ENCODE results near the gene CCDC78.
"Not testable (repeated sequence)": the region's sequence is repeated elsewhere in the genome, so short reads cannot be mapped to it uniquely, and the experiment has no call there.

Gene CCDC78

GRCh38 chr16:760545-761343, 34.5 kb upstream of the CCDC78 start, which contains the start of gene MSLN:
Gene MSLN, plus strand, starts transcription at chr16:760734. Its CDS starts 1,947 bp downstream, at chr16:762681.
- no peak for DNase-seq (ENCODE audit: low read depth)

DNA sequence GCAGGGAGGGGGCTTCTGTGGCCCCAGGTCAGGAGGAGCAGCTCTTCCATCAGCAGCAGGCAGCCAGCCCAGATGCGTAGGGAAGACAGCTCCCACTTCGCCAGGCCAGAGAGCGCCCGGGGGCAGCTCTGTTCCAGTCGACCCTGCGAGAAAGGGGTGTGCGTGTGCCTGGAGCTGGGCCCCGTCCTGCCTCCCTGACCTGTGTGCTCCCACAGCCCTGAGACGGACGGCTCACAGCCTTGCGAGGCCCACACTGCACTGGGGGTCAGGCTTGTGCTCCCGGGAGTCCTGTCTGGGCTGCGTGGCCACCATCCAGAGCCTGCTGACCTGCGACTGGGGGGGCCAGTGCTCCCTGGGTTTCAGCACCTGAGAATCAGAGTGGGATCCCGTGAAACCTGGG, 33.8 kb upstream of the CCDC78 start:
- no peak for DNase-seq (ENCODE audit: low read depth)

- no peak for DNase-seq (ENCODE audit: low read depth)
These were observed 33.1 kb upstream of the CCDC78 start for GRCh38 chr16:759110-759910.

DNA sequence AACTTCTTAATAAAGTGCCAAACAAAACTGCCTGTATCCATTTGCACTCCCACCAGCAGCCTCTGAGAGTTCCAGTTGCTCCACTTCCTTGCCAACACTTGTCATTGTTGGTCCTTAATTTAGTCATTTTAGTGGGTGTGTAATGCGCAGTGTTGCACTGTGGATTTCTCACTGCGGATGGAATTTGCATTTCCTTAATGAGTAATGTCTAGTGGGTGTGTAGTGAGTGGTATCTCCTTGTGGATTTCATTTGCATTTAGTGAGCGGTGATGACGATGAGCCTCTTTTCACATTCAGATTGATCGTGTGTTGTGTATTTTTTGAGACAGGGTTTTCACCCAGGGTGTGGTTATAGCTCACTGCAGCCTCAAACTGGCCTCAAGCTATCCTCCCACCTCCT, 30.2 kb upstream of the CCDC78 start:
- DNase-seq (ENCODE audit: low read depth): no peak

- DNase-seq (ENCODE audit: low read depth): no peak
These were observed 28.4 kb upstream of the CCDC78 start for GRCh38 chr16:754656-755055.

- DNase-seq (ENCODE audit: low read depth): not testable (repeated sequence)
These were observed 27.9 kb upstream of the CCDC78 start for GRCh38 chr16:754121-754607.

DNA sequence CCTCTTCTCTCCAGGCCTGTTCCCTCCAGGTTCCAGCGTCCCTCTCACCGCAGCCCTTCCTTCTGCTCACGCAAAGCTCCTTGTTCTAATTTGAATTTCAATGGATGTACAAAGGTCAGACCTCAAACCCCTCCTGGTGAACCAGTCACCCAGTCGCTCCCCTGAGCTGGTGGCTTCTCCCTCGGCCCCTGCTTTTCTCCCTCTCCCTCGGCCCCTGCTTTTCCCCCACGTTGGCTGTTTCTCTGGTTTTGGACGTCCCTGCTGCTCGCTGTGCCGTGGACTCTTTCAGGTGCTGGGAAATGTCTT, 25.7 kb upstream of the CCDC78 start:
- no peak for DNase-seq (ENCODE audit: low read depth)

DNA sequence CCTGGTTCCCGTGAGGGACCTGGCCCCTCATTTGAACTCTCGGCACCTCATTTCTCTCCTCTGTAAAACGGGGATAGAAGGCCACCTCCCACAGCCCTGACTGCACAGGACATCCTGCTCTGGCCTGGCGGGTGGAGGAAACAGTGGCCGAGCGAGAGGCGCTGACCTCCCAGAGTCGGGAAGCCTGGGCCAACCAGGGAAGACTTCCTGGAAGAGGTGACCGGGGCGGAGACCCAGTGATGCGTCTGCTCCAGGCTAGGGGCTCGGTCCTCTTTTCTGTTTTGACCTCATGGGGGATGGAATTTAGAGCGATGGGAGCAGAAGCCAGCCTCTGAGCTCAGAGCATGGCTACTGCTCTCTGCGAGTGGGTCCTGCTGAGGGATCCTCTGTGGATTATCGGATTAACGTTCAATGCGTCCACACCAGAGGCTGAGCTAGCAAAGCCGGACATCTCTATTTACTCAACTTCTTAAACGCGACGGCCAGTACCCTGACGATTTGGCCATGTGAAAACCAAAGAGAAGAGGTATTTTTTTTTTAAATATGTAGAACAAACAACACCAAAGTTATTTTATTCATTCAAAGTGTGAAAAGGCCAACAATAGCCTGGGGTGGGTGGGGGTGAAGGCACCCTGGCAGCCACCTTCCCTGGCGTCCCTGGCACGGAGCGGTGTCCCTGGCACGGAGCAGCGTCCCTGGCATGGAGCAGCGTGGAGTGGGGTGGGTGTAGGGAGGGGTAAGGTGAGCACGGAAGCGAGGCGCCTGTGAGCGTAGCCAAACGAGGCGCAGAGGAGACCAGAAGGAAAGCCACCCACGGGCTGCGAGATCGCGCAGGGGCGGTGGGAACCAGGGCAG, 25.1 kb upstream of the CCDC78 start:
- DNase-seq (ENCODE audit: low read depth): no peak

DNA sequence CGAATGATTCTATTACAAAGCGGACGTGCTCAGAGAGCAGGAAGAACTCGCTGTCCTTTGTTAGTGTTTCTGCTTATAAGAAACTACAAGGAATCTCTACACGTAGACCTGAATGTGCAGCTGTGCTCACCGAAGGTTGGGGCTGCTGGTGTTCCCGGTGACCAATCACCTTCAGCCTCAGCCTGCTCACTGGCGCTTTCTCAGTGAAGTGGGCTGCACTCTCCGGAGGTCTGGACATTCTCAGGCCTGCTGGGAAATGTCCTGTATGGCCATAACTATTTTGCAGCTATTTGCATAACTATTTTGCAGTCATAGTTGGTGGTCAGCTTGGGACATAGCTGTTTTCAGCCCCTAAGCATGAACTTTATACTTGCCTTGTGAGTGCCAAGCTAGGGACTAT, 24.2 kb upstream of the CCDC78 start:
- no peak for DNase-seq (ENCODE audit: low read depth)

GRCh38 chr16:749010-749409, 22.8 kb upstream of the CCDC78 start:
- peak; percentile 88 for DNase-seq (ENCODE audit: low read depth)

DNA sequence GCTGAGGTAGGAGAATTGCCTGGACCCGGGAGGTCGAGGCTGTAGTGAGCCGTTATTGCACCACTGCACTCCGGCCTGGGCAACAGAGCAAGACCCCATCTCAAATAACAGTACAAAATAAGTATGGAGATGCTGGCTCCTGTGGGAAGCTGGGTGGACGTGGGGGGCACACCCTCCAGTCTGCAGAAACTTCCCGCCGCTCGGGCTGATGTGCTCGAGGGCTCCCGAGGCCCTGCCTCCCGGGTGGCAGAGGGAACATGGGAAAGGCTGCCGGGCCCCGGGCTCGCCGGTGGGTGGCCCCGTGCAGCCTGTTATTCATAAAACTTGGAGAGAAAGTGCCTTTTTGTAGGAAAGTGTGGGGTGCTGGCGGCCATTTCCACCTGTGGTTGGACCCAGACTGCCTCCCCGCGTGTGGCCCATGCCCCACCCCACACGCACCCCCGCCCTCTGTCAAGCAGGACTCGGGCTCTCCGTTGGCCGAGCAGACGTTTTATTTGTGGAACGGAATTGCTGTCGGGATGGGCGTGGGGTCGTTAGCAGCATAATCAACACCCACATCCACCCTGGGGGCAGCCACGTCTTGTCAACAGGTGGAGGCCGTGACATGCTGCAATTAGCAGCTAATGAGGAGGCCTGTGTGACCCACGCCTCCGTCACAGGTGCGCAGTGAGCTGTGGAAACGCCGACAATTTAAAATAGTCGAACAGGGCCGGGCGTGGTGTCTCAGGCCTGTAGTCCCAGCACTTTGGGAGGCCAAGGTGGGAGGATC, 21.9 kb upstream of the CCDC78 start:
- DNase-seq (ENCODE audit: low read depth): no peak

- no peak for DNase-seq (ENCODE audit: low read depth)
These were observed 20.4 kb upstream of the CCDC78 start for GRCh38 chr16:746637-747036.

DNA sequence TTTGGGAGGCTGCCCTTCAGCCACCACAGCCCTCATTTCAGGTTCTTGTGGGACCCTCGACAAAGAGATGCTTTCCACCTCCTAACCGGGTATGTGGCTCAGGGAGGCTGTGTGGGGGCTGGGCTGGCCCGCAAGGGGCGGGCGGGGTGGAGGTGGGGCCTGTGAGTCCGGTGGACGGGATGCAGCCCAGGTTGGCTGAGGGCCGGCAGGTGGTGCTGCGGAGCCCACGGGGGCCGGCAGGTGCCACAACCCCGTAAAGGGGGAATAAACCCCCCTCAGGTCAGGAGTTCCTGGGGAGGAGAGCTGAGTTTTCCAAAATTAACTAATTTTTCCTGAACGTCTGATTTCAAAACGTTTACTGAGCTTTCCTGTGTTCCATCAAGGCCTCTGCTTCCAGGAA, 19.5 kb upstream of the CCDC78 start:
- DNase-seq (ENCODE audit: low read depth): no peak

- DNase-seq (ENCODE audit: low read depth): no peak
These were observed 17.7 kb upstream of the CCDC78 start for GRCh38 chr16:743794-744500.

GRCh38 chr16:742894-743293, 16.7 kb upstream of the CCDC78 start:
- DNase-seq (ENCODE audit: low read depth): not testable (repeated sequence)

DNA sequence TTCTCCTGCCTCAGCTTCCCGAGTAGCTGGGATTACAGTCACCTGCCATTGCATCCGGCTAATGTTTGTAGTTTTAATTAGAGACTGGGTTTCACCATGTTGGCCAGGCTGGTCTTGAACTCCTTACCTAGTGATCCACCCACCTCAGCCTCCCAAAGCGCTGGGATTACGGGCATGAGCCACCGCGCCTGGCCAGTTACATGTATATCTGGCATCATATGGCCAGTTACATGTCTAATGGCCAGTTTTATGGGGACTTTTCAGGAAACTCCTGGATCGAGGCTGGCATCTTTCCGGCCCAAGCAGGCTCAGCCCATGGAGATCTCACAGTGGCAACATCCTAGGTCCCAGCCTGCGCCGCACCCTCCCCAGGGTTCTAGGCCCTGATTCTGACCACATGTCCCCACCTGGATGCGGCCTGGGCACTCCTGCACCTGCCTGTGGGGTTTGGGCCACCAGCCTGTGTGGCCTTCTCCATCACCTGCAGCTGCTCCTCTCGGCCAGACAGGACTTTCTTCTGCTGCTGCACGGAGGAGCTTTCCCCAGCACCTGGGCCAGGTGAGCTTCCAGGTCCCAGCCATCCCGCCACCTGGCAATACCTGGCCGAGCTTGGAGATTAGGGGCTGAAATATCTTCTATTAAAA, 15.9 kb upstream of the CCDC78 start:
- DNase-seq (ENCODE audit: low read depth): no peak

- DNase-seq (ENCODE audit: low read depth): peak; percentile 34
These were observed 14.7 kb upstream of the CCDC78 start, which contains the start of gene CIAO3 for GRCh38 chr16:740764-741505. Gene CIAO3, minus strand, starts transcription at chr16:740997. Its CDS starts 12 bp downstream, at chr16:740985.

DNA sequence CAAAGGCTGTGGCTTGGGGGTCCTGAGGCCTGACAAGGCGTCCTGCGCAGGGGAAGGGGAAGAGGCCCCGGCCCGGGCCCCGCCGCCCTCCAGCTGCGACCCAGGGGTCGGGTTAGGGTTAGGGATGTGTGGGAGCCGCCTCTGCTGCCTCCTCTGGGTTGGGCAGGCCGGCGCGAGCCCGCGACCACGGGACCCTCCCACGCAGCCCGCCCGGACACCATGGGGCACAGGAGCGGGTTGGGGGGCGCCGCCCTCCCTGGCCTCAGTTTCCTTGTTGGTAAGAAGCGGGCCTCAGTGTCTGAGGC, 14.2 kb upstream of the CCDC78 start:
- DNase-seq (ENCODE audit: low read depth): no peak

GRCh38 chr16:739560-740458, 13.6 kb upstream of the CCDC78 start:
- DNase-seq (ENCODE audit: low read depth): no peak
